Measurements from ENCODE around the gene ART5. TPM values are rescaled to one million over a fixed set of nuclear protein-coding genes. Genes with fewer than 3 reads are reported as not detected.

Gene ART5, protein sequence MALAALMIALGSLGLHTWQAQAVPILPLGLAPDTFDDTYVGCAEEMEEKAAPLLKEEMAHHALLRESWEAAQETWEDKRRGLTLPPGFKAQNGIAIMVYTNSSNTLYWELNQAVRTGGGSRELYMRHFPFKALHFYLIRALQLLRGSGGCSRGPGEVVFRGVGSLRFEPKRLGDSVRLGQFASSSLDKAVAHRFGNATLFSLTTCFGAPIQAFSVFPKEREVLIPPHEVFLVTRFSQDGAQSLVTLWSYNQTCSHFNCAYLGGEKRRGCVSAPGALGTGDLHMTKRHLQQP
- 1 to 10 TPM; 2.3 to 3.3 (median 3.3) TPM for polyA plus RNA-seq (ENCODE audit: insufficient read length in 3 of 3)

DNA sequence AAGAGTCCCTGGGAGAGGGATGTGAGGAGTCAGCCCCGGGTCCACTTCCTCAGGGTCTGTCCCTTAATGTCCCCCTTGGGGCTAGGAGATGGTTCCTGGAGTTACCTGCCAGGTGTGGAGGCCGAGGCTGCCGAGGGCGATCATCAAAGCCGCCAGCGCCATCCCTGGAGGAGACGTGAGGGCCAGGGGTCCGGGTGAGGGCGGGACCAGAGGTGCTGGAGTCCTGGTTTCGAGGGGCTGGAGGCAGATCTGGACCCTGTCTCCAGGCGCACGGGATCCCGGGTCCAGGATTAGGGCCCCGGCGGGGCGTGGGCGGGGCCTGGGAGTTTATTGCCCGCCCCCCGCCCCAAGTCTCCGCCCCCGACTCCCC lies at the start of gene ART5:
Gene ART5 (minus strand): TSS at position 292 of the 370 bp plus-strand sequence. CDS start 130 bp downstream, at position 162.
- no peak for DNase-seq (ENCODE audit: low read depth in 3 of 3, low spot score in 2 of 3)

DNA sequence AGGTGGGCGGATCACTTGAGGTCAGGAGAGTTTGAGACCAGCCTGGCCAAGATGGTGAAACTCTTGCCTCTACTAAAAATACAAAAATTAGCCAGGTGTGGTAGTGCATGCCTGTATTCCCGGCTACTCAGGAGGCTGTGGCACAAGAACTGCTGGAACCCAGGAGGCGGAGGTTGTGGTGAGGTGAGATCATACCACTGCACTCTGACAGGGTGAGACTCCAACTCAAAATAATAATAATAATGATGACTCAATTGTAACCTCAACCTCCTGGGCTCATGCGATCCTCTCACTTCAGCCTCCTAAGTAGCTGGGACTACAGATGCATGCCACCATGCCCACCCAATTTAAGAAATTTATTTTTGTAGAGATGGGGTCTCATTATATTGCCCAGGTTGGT lies 45.0 kb upstream of the ART5 start:
- DNase-seq (ENCODE audit: low read depth in 3 of 3, low spot score in 2 of 3) = no peak

DNA sequence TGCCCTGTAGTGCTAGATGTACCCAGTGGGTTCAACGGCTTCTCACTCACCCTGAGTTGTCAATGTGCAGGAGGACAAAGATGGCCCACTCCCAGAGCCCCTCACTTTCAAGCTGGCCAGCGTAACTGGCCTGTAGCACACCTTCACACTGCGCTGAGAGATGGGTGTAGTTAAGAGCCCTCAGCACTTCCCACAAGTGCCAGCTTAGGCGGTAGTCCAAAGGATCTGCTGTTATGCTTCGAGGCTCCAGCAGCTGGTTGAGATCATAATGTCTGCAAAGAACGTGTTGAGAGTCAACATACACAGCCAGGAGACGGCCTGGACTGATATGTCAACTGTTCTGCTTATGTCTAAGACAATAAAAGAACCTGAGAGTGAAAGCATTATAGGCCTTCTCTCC lies 44.1 kb upstream of the ART5 start:
- DNase-seq (ENCODE audit: low read depth in 3 of 3, low spot score in 2 of 3) = no peak

DNA sequence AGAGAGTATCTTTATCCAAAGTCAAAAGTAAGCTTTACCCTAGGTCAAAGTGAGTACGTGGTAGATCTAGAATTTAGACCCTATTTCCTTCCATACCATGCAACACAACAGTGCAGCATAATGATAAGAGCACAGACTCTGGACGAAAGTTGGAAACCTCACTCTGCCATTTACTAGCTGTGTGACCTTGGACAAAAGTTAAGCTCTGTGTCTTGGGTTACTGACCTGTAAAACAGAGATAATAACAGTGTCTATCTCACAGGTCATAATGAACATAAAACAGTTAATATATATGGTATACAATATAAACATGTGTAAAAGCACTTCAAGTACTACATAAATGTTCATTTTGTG lies 43.0 kb upstream of the ART5 start:
- DNase-seq (ENCODE audit: low read depth in 3 of 3, low spot score in 2 of 3) = no peak

DNA sequence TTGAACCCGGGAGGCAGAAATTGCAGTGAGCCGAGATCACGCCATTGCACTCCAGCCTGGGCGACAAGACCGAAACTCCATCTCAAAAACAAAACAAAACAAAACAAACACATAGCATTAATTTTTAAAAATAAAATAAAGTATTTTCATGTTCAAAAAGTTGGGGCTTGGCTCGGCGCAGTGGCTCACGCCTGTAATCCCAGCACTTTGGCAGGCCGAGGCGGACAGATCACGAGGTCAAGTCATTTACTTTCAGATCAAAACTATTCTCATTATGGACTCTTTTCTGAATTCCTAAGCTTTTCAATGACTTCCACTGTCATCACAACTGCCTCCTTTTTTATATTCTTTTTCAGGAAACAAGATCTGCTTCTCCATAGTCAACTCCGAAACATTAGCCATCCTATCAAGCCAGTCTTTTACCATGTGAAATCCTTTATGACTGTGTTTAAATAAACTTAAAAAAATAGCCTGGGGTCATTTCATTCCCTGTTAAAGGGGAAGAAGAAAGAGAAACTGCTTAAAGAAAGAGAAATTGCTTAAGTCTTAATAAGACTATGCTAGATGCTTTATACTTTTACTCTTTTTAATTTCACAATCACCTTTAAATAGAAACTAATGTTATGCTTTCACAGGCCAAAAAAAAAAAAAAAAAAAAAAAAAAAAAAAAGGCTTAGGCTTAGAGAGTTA lies 42.5 kb upstream of the ART5 start:
- DNase-seq (ENCODE audit: low read depth in 3 of 3, low spot score in 2 of 3) = no peak

DNA sequence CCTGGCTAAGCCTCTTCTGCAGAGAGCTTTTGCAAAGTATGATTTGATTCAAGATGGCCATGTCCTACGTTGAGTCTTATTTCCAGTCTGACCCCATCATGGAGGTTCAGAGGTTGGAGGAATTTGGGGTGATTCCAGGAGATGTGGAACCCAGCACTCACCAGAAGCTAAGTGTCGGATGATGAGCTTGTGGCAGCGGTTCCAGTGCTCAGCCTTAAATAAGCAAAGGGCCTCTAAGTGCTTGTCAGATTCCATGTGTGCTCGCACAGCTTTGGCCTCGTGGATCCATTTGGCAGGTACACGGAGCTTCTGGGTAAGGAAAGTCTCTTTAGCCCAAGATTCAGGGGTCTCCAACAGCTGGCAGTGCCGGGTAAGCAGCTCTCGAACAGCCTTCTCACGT lies 41.2 kb upstream of the ART5 start:
- no peak for DNase-seq (ENCODE audit: low read depth in 3 of 3, low spot score in 2 of 3)

DNA sequence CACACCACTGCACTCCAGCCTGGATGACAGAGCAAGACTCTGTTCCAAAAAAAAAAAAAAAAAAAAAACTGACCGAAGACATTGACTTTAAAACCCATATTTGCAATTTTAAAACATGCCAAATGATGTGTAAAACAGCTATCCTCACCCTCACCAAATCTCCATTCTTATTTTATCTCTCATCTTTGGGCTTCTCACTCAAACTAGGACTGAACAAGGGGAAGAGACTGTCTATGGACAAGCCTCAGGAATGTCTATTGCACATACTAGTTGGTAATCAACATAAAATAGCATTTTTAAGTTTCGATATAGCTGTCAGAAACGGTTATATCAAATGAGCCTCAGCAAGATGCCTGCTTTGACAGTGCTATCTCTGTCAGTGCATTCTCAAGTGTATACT lies 37.3 kb upstream of the ART5 start:
- DNase-seq (ENCODE audit: low read depth in 3 of 3, low spot score in 2 of 3) = no peak

DNA sequence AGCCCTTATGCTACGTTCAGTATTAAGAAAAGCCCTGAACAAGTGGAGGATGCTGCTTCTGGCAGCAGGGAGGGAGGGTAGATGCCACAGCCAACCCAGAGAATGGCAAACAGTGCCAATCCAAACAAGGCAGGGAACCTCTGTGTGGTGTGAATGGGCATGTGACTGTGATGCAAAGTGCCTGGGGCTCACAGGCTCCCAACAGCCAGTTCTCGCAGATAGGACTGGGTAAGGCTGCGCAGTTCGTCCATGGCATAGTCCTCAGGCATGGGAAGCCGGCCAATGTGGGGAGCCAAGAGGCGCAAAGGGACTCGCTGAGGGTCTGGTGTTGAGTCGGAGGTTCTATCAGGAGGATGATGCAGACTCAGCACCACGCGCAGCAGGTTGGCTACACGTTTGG lies 34.2 kb upstream of the ART5 start:
- no peak for DNase-seq (ENCODE audit: low read depth in 3 of 3, low spot score in 2 of 3)

DNA sequence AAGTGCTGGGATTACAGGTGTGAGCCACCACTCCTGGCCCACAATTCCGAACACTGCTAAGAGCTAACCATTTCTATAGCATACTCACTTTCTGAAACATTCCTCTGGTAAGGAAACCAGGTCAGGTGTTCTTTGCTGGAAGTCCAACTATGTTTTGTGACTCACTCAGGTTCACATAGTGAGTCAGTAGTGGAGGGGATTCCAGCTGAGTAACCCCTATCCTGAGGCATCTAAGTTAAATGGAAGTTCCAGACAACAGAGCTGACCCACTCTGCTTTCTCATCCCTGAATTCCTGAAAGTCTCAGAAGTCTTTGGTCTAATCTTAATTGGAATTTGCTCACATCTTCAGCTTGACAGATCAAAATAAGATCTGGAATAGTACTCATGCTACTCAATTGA lies 32.4 kb upstream of the ART5 start:
- no peak for DNase-seq (ENCODE audit: low read depth in 3 of 3, low spot score in 2 of 3)

DNA sequence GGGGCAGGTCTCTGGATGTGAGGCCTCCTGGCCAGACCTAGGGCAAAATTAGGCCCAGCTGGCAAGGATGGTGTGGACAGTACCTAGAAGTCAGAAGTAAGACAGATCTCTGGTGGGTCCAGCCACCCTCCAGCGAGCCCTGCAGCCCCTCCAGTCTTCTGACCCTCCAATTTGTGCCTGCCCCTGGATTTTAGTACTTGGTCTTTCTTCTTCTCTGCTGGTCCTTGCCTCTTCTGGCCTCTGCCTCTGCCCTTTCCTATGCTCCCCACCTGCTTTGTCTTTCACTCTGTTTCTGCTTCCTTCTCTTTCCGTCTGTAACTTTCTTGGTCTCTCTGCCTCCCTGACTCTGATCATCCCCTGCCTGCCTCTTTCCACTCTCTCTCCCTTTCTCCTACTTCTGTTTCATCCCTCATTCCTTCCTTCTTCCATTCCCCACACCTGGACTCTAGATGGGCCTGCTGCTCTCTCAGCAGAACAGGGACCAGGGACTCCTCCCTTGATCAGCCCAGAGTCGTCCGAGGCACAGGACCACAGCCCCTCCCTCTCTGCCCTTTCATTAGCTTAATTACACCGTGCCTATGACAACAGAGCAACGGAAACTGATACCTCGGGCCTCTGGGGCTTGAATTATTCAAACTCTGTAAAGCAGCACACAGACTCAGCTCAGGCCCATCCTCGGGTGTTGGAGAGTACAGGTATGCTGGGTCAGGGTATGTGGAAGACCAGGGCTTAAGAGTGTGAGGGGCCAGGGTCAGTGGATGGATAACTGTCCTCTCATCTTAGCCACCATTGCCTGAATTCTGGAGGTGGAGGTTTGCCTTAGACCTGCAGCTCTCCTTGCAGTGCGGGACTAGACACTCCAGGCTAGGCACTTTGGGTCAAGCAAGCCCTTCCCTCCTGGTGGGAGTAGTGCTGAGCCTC lies 29.8 kb upstream of the ART5 start, which contains the start of gene CHRNA10:
Gene CHRNA10 (minus strand): TSS at position 51 of the 921 bp plus-strand sequence. CDS start 72 bp downstream, outside the sequence.
- DNase-seq (ENCODE audit: low read depth in 3 of 3, low spot score in 2 of 3) = peak in 2 of 3 donors; percentile 8 to 21

DNA sequence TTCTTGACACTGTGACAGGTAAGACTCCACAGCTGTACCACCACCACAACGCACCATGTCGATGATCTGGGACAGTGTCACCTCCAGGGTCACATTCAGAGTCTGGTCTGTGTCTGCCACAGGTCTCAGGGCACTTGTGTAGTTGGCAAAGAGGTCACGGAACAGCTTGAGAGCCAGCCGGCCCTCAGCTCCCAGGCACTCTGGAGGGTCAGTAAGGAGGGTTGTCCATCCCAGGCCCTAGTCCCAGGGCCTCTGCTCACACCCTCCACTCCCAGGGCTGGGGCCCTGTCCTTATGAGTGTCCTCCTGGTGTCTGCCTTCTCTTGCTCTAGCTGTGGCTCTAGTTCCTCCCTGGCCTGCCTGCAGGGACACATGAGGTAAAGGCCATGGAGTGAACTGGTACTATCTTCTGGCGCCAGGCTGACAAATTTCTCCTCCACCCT lies 28.0 kb upstream of the ART5 start:
- no peak for DNase-seq (ENCODE audit: low read depth in 3 of 3, low spot score in 2 of 3)

DNA sequence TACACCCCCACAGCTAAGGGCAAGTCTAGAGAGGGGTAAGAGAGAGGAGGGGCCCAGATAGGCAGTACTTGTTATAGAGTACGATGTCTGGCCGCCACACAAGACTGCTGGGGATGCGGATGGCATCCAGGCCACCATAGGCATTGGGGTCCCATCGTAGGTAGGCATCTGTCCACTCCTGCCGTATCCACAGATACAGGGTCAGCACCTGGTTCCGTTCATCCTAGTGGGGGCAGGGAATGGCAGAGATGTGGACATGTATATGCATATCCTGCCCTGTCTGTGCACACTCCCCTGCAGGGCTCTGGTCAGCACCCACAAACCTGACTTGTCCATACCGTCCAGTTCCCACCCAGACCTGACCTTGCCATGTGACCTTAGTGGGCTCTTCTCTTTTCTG lies 27.3 kb upstream of the ART5 start:
- no peak for DNase-seq (ENCODE audit: low read depth in 3 of 3, low spot score in 2 of 3)

DNA sequence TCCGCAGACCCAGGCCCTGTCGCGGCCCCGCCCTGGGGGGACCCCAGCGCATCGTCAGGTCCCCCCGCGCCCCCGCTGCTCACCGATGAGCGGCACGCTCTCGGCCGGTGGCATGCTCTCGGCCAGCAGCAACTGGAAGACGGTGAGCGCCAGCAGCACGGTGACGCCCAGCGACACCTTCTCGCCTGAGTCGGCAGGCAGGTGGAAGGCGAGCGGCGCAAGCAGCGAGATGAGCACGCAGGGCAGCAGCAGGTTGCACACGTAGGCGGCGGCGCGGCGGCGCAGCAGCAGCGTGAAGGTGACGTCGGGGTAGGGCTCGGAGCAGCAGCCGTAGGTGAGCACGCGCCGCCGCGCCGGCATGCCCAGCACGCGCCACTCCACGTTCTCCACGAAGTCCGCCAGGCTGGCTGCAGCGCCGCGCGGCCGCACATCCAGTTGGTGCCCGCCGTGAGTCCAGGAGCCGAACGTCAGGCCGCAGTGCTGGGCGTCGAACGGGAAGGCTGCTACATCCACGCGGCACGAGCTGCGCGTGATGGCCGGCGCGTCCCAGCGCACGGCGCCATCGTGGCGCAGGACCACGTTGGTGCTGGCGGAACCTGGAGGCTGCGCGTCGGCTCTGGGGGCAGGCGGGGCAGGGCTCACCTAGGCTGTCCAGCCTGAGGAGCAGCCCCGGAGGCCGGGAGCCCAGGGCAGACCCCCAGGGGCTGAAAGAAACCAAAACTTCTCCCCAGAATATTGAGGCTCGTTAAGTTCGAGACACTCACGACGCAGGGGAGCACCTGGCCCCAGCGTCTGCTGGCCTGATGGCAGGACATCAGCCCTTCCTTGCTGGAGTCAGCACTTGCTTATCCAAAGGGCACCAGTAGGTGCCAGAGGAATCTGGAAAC lies 25.6 kb upstream of the ART5 start:
- DNase-seq (ENCODE audit: low read depth in 3 of 3, low spot score in 2 of 3) = no peak

DNA sequence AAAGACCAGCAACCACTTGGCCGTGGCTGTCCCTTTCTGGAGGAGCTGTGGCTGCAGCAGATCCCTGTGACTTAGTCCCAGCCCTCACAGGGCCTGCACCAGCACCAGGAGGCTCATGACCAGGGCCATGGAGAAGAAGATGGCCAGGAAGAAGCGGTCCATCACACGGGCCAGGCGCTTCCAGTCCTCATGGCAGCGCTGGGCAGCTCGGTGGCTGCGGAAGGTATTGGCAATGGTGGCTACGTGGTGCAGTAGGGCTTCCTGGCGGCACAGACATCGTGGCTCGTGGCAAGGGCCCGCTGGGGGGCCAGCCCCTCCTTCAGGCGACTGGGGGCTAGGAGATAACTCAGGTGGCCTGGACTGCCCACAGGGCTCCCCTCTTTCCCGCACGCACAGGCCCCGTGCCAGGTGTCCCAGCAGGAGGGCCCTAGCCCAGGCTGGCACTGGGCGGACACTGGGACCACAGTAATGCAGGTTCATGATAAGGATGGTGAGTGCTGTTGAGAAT lies 24.3 kb upstream of the ART5 start:
- no peak for DNase-seq (ENCODE audit: low read depth in 3 of 3, low spot score in 2 of 3)

DNA sequence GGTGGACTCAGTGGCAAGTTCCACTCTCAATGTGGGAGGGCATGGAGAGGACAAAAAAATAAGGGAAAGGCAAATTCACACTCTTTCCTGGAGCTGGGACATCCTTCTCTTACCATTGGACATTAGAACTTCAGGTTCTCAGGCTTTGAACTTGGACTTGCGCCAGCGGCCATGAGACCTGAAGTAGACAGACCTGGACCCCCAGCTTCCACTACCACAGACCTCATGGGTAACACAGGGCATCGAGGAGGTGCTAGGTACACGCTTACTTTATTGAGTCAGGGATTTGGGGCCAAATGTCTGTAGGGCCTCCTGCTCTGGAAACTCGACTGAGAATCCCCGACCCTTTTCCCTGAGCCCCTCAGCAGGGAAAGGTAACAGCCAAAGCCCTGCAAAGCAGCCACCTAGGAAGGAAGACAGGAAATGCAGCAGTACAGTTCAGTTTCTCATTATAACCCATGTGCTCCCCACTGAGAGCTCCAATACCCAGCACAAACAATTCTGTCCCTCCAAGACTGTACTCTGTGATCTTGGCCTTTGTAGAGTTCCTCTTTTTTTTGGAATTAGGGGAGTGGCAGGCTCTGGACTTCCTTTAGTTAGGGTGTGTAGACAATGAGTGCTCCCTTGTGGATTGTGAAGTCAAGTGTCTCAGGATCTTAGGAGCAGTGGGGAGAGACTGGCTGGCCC lies 23.7 kb upstream of the ART5 start:
- DNase-seq (ENCODE audit: low read depth in 3 of 3, low spot score in 2 of 3) = no peak

DNA sequence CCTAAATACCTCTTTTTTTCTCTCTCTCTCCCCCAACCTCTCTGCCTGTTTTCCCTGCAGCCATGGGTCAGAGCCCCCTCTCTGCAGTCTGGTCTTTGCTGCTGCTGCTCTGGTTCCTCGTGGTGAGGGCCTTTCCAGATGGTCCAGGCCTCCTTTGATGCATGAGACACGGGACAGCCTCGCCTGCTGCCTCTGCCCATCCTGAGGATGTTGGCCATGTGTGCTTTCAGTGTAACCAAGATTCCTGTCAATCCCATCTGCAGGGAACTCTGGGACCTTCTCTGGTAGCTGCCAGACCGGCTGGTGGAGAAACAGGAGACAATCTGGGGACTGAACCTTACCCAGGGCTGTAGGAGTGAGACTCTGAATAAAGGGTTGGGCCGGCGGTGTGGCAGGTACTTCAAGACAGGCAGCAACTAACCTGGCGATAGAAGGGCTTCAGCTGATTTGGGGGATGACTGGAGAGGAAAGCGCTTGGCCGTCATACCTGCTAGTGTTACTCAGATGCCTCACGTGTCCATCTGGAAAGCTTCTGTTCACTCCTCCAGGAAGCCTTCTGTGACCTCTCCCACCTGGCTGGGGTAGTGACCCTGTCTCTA lies 22.3 kb upstream of the ART5 start:
- no peak for DNase-seq (ENCODE audit: low read depth in 3 of 3, low spot score in 2 of 3)

DNA sequence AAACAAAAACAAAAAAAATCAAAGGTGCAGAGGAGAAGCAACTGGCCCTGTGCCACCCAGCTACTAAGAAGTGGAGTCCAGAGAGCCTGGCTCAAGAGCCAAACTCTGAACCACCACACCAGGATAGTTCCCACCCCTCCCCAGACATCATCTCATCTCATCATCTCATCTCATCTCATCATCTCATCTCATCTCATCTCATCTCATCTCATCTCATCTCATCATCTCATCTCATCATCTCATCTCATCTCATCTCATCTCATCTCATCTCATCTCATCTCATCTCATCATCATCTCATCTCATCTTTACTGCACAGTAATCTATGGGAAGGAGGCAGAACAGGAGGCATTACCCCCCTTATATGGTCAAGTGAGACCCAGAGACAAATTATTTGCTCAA lies 21.1 kb upstream of the ART5 start:
- no peak for DNase-seq (ENCODE audit: low read depth in 3 of 3, low spot score in 2 of 3)

DNA sequence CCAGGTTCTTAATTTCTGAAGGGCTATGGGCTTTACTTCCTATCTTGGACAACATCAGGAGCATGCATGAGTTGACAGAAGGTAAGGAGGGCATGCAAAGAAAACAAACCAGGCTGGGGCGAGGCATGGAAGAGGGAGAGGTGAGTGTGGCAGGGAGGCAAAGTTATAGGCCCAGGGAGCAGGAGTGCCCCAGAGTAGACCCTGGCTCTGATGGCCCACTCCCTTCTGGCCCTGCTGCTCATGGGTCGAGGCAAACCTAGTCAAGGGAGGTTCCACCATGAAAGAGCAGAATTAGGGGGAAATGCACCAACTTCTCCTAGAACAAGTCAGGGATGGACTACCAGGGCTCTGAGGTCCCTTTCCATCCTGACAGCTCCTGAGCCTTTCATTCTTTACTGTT lies 19.2 kb upstream of the ART5 start:
- no peak for DNase-seq (ENCODE audit: low read depth in 3 of 3, low spot score in 2 of 3)
